GM23248 (cell line): Measurements from ENCODE around the gene LAMA2.

Source experiments
- EZH2 ChIP-seq: fragments of 200-600 bp; sonication (generic); IDR thresholded peaks from 2 replicates; pipeline ENCODE4 v1.6.1; 2018; ENCODE audit warnings: antibody characterized with exemption, mild to moderate bottlenecking; ENCODE audit not compliant: insufficient read depth, poor library complexity, severe bottlenecking
- EZH2phosphoT487 ChIP-seq: fragments of 200-600 bp; sonication (generic); IDR thresholded peaks from 2 replicates; pipeline ENCODE4 v1.6.1; 2018; ENCODE audit warnings: antibody characterized with exemption, moderate library complexity, mild to moderate bottlenecking, low read depth; ENCODE audit not compliant: insufficient read depth

DNA sequence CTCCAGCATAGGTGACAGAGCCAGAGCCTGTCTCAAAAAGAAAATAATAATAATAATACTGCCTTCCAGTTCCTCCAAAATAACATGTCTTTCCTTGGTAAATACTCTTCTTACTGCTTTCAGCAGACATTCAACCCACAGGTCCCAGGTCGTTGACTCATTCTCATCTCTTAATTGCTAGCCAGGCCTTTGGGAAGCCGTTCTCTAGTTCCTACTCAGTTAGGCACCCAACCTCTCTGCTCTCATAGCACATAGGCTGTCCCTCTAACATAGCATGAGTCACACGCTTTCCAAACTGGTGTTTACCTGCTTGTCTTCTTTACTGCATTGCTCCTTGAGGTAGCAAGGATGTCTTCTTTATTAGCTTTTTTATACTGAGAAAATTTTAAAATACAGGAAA is 98.8 kb downstream of the LAMA2 start:
- no peak for TF ChIP-seq EZH2
- TF ChIP-seq EZH2phosphoT487: no peak
